GM12873 (cell line): ENCODE measurements around the gene MYLIP.

Source experiments
- TF ChIP-seq, protein P1 (sequence below): IDR thresholded peaks from 2 replicates; pipeline ENCODE4 v1.5.1; 2012; ENCODE audit warnings: low read depth, mild to moderate bottlenecking, moderate library complexity, low read length, control low read depth; ENCODE audit not compliant: insufficient read depth; ENCODE audit errors: missing control alignments

The MYLIP gene

DNA sequence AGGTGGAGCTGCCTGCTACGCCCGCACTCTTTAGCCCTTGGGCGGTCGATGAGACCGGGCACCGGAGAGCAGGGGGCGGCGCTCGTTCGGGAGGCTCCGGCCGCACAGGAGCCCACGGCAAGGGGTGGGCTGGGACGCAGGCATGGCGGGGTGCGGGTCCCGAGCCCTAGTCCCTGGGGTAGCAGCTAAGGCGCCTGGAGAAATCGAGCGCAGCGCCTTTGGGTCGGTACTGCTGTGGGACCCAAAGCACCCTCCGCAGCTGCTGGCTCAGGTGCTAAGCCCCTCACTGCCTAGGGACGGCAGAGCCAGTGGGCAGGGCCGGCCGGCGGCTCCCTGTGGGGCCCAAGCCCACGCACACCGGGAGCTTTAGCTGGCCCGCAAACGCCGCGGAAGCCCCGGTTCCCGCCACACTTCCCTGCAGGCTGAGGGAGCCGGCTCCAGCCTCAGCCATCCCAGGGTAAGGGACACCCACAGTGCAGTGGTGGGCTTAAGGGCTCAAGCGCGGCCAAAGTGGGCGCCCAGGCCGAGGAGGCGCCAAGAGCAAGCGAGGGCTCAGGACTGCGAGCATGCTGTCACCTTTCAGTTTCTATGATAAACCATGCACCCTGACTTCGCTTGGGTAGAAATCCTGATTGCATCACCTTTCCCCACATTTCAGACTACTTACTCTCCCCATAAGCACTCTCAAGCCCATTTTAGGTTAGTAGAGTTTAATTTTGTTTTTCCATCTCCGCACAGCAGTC, 52.0 kb downstream of the MYLIP start:
- TF ChIP-seq, protein P1, sequence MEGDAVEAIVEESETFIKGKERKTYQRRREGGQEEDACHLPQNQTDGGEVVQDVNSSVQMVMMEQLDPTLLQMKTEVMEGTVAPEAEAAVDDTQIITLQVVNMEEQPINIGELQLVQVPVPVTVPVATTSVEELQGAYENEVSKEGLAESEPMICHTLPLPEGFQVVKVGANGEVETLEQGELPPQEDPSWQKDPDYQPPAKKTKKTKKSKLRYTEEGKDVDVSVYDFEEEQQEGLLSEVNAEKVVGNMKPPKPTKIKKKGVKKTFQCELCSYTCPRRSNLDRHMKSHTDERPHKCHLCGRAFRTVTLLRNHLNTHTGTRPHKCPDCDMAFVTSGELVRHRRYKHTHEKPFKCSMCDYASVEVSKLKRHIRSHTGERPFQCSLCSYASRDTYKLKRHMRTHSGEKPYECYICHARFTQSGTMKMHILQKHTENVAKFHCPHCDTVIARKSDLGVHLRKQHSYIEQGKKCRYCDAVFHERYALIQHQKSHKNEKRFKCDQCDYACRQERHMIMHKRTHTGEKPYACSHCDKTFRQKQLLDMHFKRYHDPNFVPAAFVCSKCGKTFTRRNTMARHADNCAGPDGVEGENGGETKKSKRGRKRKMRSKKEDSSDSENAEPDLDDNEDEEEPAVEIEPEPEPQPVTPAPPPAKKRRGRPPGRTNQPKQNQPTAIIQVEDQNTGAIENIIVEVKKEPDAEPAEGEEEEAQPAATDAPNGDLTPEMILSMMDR = no peak

DNA sequence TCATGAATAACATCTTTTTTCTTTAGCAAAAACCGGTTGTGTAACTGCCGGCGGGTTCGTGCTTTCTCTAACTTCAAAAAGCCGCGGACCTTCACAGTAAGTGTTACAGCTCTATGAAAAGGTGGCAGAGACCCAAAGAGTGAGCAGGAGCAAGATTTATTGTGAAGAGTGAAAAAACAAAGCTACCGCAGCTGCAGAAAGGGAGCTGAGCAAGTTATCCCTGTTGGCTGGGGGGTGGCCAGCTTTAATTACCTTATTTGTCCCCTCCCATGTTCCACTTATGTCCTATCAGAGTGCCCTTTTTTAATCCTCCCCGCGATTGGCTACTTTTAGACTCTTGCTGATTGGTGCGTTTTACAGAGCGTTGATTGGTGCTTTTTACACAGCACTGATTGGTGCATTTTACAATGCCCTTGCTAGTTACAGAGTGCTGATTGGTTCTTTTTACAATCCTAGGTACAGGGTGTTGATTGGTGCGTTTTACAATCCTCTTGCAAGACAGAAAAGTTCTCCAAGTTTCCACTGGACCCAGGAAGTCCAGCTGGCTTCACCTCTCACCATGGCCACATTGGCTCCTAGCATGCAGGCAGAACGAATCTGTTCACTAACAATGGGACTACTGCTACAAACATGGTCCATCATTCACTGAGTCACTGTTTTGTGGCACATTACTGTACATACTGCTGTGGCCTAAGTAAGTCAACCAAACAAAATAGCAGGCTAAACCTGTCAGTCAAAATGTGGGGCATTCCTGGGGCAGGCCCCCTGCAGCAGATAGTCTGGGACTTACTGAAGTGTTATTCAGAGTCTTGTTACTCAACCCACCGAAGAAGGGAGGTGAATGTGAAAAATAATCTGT, 52.8 kb downstream of the MYLIP start:
- TF ChIP-seq, protein P1 = no peak

DNA sequence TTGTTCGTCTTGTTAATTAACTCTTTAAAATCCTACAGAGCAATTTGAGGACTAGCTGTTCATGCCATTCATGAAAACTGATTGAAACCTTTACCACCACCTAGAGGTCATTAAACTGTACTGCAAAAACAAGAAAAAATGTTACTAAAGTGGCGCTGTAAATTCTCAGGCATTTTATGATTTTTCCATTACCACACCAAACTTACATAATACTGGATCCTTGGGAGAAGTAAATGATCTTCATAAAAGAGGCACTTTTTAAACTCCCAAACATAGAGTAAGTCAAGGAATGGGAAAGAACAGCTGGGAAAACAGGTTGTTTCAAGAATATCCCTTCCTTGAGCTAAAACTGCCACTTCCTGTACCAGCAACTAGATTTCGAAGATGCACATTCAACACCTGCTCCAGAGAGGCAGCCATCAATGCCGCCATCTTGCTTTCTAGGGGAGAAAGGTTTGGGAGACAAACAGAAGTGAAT, 54.3 kb downstream of the MYLIP start:
- TF ChIP-seq, protein P1 = peak; percentile 63

DNA sequence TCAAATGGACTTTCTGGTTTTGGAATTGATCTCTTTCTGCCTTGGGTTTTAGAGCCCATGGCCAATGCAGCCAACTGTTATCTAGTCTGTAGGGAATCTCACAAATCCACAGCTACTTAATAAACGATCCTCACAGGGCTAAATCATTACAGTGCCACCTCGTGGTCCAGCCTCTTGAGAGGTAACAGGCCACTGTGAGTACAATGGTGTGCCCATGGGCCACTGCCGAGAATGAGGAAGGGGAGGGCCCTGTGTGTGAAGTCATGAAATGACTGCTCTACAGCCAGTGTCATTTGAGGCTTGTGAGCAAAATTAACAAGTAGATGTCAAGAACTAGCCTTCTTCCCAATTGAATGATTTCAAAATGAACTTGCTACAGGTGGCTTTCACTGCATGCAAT, 55.2 kb downstream of the MYLIP start:
- TF ChIP-seq, protein P1 = peak; percentile 52

DNA sequence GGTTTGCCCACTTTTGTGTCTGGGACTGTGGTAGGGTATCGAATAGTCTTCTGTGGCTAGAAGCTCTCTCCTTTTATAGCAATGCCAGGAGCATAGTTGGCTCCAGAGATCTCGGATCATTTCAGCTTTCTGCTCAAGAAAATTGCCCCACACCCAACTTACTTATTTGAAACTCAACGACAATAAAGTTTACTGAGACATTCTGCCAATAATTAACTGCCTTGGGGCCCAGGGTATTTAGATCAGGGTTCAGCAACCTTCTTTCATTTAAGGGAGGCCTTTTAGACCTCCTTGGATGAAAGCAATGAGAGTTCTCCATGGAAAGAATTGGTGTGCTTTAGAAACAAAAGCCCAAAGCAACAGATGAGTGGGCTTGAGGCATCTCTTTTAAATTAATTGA, 55.7 kb downstream of the MYLIP start:
- TF ChIP-seq, protein P1 = no peak

DNA sequence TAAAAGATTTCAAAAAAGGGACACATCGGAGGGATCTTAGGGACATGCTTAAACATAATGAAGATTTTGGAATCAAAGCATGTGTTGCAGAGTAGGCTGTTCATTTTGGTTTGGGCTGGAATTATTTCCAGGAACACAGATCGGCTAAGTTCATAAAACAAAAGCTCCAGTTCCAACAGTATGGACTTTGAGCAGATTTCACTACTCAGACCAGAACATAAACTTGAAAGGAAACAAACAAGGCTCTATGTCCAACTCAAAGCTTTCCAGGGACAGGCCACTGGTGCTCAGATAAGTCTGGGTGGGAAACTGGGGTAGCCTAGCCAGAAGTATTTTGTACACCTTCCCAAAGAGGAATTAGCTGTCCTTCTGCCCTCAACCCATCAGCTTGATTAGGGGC, 58.3 kb downstream of the MYLIP start:
- TF ChIP-seq, protein P1 = no peak

DNA sequence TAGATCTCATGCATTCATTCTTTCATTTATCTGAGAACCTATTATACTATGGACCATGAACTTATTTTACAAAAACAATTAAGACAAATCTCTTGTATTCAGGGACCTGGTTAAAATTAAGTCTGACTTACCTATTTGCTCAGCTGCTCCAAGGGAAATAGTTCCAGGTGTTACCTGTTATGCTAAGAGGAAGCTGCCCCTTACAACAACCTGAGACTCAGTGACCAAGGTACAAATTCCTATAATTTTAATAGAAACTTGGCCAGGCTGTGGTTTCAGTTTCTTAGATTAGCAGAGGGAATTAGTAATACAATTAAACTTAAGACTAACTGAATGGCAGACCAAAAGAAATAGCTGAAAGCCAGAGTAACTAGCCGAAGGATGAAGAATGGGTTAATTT, 61.3 kb downstream of the MYLIP start:
- TF ChIP-seq, protein P1 = no peak
